CD1c-positive myeloid dendritic cell (primary cell): ENCODE data around the gene USP35.
"Not testable (repeated sequence)": the region's sequence is repeated elsewhere in the genome, so short reads cannot be mapped to it uniquely, and the experiment has no call there.

Source experiments
- DNase-seq: peaks from one replicate; pipeline ENCODE4 v3.0.0-alpha.2; 2016; ENCODE audit errors: extremely low spot score

Gene USP35

DNA sequence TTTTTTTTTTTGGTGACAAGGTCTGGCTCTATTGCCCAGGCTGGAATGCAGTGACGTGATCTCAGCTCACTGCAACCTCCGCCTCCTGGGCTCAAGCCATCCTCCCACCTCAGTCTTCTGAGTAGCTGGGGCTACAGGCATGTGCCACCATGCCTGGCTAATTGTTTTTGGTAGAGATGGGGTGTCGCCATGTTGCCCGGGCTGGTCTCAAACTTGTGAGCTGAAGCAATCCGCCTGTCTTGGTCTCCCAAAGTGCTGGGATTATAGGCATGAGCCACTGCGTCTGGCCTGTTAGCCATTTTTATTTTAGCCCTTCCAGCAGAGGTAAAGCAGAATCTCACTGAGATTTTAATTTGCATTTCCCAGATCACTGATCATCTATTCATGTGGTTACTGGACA is 44.3 kb downstream of the USP35 start:
- DNase-seq: not testable (repeated sequence)

DNA sequence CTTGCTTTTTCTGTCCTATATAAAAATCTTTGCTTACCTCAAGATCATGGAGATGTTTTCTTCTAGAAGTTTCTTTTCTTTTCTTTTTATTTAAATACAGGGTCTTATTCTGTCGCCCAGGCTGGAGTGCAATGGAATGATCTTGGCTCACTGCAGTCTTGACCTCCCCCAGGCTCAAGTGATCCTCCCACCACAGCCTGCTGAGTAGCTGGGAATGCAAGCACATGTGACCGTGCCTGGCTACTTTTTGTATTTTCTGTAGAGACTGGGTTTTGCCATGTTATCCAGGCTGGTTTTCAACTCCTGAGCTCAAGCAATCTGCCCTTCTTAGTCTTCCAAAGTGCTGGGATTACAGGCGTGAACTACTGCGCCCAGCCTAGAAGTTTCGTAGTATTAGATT is 45.3 kb downstream of the USP35 start:
- no peak for DNase-seq

DNA sequence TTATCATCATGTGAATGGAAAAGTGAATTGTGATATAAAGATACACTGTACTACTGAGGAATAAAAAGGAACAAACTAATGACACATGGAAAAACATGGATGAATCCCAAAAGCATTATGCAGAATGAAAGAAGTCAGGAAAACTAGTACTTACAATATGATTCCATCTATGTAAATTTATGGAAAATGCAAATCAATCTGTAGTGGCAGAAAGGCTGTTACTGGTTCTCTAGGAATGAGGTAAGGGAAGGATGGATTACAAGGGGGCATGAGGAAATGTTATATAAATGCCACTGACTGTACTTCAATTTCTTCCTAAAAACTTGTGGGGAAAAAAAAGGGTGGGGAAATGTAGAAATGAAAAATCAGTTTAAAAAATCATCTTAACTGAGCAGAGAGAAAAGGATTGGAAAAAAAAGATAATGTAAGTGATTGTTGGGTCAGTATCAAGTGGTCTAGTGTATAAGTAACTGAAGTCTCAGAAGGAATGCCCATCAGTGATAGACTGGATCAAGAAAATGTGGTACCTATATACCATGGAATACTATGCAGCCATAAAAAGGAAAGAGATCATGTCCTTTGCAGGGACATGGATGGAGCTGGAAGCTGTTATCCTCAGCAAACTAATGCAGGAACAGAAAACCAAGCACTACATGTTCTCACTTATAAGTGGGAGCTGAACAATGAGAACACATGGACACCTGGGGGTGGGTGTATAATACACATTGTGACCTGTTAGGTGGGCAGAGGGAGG is 48.8 kb downstream of the USP35 start:
- DNase-seq: no peak

DNA sequence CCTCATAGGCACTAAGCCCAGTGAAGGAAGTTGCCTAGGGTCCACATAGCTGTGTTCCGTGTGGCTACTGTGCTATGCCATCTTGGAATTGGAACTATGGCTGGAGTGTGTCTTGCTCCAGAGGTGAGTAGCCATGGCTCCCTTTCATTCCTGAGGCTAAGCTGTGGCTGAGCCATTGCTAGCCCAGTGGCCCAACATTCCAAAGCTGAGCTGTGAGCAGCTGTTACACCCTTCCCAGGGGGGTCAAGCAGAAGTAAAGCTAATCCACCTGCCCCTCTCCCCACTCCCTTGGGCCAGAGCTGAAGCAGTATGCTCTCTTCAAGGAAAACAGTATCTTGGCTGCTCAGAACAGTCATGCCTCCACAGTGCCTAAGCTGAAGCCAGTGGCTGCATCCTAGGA is 51.1 kb downstream of the USP35 start:
- DNase-seq: no peak

DNA sequence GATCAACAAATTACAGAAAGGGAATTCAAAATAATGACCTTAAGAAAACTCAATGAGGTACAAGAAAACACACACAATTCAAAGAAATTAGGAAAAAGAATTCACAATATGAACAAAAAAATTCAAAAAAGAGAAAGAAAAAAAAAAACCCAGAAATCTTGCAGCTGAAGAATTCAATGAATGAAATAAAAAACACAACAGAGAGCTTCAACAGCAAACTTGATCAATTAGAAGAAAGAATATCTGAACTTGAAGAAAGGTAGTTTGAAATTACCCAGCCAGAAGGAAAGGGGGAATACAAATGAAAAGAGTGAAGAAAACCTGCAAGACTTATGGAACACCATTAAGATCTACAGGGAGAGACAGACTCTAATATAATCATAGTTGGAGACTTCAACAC is 52.8 kb downstream of the USP35 start:
- DNase-seq: no peak

DNA sequence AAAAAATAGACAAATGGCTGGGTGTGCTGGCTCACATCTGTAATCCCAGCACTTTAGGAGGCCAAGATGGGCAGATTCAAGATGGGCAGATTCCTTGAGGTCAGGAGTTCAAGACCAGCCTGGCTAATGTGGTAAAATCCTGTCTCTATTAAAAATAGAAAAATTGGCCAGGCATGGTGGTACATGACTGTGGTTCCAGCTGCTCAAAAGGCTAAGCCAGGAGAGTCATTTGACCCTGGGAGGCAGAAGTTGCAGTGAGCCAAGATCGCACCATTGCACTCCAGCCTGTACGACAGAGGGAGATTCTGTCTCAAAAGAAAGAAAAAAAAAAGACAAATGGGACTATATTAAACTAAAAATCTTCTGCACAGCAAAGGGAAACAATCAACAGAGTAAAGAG is 55.4 kb downstream of the USP35 start:
- no peak for DNase-seq

DNA sequence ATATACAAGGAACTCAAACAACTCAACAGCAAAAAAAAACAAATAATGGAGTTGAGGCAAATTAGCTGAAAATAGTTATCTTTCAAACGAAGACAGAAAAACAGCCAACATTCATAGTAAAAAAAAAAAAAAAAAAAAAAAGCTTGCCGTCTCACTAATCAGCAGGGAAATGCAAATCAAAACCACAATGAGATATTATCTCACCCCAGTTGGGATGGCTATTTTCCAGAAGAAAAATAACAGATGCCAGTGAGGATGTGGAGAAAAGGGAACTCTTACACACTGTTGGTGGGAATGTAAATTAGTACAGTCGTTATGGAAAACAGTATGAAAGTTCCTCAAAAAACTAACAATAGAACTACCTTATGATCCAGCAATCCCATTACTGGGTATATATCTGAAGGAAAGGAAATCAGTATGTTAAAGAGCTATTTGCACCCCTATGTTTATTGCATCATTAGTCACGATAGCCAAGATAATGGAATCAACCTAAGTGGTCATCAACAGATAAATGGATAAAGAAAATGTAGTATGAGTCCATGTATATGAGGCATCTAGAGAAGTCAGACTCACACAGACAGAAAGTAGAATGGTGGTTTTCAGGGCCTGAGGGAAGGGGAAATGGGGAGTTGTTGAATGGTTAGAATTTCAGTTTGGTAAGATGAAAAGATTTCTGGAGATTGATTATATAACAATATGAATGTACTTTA is 56.0 kb downstream of the USP35 start:
- DNase-seq: peak; percentile 15

DNA sequence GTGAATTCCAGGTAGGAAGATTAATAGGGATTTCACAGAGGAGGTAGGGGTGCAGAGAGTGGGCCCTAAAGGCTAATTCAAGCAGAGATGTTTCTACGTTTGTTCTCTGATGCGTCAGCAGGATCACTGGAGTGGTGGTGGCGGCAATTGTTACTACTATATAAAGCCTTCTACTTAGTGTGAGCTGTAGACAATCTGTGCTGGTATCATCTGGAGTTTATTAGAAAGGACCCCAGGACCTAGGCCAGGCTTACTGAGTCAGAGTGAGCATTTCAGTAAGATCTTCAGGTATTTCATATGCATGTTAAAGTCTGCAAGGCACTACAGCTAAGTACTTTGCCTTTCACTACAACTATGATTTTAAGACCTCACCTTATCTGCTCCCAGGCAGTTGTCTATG is 59.5 kb downstream of the USP35 start:
- DNase-seq: no peak

DNA sequence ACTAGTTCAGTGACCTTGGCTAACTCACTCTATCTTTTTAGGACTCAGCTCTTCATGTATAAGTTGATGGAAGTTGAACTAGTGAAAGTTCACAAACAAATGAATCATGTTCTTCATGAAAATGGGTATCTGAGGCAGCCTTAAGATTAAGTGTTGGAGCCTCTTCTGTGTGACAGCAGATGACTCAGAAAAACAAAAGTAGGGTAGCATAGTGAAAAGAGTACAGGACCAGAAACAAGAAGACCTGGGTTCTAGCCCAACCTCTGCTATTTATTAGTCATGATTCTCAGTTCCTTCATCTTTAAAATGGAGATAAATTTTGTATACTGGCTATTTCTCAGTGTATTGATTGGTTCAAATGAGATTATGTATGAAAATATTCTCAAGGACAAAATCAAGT is 60.2 kb downstream of the USP35 start:
- DNase-seq: peak; percentile 13

DNA sequence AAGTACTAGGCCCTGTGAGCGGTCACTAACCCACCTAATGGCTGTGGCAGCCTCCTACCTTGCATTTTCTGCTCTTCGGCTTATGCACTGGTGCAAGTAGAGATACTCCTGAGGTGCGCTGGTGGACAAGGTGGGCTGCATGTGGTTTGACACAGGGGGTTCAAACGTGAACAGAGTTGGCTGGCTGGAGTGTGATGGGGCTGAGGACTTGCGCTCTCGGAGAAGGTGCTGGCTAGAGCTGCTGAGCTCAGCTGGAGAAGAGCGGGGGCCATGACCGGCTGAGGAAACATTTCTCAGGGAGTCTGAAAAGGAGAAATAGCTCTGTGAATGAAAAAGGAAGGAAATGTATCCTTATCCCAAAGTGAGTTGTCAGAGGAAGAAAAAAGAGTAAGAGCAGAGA is 61.4 kb downstream of the USP35 start:
- DNase-seq: no peak

DNA sequence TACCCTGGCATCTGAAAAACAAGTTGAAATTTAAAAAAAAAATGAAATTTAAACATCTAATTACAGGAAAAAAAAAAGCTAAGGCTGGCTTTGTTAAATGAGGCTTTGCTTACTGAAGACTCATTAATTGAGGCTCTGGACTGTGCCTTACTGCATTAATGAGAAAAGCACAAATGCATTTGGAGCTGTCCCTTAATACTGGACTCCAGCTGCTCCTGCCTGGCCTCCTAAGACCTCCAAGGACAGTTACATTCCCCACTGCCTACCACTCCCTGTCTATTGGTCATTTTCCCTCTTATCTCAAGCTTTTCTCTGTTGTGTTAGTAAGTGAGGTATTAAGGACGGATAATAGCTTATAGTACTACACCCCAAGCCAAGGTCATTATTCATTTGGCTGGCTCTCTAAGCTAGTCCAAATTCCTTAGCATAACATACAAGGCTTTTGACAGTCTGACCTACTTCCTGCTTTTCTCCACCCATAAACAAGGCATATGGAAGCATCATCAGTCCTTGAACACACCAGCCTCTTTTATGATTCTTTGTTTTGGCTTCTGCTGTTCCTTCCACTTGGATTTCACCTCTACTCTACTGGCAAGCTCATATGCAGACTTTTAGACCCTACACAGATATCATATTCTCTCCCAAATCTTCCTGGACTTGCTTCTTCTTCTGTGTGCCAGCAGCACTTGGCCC is 62.5 kb downstream of the USP35 start:
- no peak for DNase-seq

DNA sequence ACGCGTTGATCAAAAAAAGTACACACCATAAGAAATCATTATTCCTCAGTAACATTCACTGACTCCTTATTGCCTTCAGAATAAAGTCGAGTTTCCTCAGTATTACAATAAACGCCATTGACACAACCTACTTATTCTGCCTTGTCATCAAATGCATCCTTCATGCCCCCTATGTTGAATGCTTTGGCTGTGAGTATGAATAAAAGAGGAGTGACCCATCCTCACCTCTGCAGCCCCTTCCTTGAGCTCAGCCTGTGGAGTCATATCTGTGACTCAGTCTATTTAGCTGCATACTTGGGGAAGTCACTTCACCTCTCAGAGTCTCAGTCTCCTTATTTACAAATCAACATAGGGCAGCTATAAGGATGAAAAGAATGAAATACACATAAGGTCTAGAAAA is 65.1 kb downstream of the USP35 start:
- no peak for DNase-seq

DNA sequence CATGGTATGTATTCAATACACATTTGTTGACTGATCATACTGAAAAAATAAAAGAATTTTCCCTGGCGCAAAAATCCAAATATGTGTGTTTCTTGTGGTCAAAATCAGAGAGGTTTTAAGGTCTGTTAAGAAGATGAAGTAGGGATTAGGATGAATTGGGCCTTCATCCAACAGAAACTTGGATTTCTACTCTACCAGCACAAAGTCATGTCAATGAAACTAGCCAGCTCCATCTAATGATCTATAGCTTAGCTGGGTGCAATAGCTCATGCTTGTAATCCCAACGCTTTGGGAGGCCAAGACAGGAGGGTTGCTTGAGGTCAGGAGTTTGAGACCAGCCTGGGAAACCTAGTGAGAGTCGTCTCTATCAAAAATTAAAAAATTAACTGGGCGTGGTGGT is 65.5 kb downstream of the USP35 start:
- no peak for DNase-seq

DNA sequence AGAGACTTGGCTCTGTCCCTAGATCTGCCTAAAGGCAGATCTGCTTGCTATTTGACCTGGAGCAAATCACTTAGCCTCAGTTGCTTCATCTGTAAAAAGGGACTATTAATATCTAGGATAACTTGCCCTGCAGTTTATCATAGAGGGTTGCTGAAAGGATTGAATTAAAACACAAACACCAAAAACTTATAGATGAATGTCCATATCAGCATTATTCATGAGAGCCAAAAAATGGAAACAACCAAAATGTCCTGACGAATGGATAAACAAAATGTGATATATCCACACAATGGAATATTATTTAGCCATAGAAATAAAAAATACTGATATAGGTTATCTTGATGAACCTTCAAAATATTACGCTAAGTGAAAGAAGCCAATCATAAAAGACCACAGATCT is 67.2 kb downstream of the USP35 start:
- DNase-seq: no peak

DNA sequence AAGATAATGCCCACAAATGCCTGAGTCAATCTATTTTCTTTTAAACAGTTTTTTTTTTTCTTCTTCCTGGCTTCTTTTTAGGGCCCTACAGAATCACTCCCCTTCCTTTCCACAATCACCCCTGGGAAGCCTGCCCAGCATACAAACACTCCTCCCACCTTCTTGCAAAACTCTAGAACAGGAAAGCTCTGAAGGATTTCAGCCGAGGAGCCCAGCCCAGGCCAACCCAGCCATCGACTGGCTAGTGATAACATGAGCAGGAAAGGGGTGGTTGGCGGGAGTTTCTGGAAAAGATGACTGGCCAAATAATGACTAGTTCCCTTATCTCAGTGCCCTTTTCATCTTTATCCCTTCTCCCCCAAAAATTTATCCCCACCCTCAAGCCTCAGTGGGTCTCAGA is 68.2 kb downstream of the USP35 start:
- no peak for DNase-seq

DNA sequence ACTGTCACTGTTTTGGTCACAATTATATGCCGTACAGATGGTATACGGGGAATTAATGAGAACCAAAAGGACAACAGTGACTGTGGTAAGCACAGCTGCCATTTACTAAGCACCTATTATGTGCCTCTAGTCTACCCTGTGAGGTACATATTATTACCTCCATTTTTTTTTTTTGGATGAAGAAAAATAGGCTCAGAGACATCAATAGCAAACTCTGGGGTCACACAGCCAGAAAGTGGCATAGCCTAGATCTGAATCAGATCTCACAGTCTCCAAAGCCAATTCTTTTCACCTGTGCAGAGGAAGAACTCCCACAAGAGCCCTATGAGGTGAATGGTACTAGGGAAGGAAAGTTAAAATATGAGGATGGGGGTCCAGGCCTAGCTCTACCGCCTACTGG is 68.9 kb downstream of the USP35 start:
- no peak for DNase-seq

DNA sequence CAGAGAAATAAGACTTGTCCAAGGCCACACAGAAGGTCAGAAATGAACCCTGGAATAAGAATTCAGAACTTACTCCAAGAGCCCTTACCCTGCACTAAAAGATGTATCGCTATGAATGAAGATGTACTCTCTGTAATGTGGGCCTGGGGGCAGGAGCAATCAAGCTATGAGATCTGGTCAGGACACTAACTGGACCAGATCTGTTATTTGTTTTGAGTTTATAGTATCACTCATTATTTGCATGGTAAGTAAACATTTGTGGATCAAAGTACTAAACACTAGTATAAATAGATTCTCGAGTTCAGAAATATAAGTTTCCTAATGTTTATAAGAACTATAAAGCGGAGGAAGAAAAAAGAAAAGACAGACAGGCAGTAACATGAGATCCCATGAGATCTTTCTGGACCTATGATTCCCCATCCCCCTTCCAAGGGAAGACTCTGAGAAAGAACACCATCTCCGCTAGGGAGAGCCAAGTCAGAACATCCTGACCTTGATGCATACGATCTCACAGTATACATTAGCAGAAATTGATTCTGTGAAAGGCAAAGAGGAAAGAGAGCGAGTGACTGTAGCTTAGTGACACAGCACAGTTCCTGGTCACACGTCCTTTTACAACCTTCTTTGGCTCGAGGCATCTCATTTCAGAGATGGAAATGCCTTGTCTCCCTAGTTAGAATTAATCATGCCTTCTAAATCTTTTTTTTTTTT is 71.2 kb downstream of the USP35 start:
- no peak for DNase-seq

DNA sequence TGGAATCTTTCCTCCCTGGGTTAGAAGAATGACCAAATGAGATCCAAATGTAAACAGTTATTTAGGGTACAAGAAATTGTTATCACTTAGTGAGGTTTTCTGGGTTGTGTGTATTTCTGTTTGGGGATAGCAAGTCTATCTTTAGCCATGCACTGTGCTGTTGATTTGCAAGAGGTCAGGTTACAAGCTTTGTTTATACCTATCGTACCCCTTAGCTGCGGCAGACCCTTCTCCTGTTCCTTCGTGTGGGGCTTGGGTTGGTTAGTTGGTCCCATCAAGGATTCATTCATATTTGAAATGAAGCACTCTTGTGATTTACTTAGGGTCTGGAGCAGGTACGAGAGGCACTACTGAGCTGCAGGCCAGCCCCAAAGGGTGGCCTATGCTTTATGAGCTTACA is 72.6 kb downstream of the USP35 start:
- DNase-seq: no peak

DNA sequence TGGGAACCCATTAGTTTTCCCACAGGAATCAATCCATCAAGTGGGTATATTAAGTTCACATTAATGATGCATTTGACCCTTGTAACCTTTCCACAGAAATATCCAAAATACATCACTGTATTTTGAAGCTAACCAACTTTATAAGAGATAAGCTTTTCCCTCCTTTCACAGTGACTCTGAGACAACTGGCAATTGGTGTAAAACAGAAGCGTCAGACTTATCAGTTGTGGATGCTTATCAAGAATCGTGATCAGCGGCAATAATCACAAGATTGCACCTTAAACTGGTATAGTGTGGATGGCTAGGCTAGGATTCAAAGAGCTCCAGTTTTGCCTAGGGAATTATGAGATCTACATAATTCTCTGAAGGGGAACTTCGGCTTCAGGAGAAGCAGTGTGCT is 73.1 kb downstream of the USP35 start:
- no peak for DNase-seq

DNA sequence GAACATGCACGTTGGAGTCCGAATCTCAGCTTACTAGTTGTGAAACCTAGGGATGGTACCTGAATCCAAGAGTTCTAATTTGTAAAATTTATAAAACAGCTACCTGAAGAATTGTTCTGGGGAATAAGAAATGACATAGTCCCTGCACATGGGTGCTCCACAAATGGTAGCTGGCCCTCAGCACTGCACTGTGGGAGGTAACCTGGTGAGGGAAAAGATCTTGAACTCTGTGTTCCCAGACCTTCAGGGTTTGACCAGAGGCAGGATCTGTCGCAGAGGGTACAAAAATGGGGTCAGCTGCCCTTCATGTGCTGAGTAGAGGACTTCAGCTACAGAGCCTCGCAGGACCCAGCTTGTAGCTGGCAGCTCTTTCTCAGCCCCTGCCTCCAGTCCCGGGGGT is 73.5 kb downstream of the USP35 start:
- DNase-seq: no peak

DNA sequence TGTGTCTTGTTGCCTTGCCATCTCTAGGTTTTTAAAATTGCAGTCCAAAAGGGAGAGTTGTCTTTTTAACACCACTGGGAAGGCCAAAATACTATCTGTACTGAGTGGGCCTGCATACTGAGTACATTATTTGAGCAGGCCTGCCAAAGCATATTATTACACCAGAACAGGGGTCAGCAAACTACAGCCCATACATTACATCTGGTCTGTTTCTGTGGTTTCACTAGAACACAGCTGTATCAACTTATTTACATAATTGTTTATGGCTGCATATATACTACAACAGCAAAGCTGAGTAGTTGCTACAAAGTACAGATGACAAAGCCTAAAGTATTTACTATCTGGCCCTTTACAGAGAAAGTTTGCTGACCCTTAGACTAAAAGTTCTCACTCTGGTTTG is 74.0 kb downstream of the USP35 start:
- DNase-seq: no peak
